Activated CD8-positive, alpha-beta memory T cell treated with anti-CD3 and anti-CD28 coated beads, Interleukin-2, amount 50 U/mL, for 1 hour (primary cell): ENCODE results near the gene ARID1B.

Experiments
- DNase-seq: peaks from one replicate; pipeline ENCODE4 v3.0.0-alpha.2; 2020; ENCODE audit errors: extremely low read depth

ARID1B gene

DNA sequence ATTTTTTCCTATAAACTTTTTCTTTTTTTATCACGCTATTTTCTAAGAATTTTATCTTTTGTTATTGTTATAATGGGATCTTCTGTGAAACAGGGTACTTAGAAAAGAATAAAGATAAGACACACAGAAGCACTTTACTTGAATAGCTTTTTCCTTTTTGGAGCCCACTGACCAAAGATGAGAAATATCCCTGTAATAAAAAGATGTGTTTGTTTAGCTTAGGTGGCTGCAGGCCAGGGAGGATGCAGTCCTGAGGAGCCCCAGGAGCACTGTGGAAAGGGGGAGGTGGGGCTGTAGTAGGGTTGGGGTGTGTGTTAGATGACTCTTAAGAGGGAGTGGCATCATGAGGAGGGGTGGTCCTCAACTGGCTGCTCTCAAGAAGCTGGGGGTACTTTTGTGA, 128.6 kb downstream of the ARID1B start:
- no peak for DNase-seq

DNA sequence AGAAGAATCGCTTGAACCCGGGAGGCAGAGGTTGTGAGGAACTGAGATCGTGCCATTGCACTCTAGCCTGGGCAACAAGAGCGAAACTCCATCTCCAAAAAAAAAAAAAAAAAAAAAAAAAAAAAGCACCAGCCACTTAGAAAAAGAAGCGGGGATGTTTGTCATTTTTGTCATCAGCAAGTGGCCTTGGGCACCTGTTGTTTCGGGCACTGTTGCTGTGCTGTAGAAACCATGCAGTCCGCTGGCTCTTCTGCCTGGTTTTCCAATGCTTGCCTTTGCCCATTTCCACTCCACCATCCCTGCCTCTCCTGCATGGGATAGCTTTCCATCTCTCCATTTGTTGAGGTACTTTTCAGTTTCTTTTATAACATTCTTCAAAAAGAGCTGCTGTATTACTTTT, 129.3 kb downstream of the ARID1B start:
- no peak for DNase-seq

- no peak for DNase-seq
Observed at GRCh38 chr6:156909212-156910010, 132.2 kb downstream of the ARID1B start.

GRCh38 chr6:156910011-156910334, 132.8 kb downstream of the ARID1B start:
- DNase-seq: no peak

DNA sequence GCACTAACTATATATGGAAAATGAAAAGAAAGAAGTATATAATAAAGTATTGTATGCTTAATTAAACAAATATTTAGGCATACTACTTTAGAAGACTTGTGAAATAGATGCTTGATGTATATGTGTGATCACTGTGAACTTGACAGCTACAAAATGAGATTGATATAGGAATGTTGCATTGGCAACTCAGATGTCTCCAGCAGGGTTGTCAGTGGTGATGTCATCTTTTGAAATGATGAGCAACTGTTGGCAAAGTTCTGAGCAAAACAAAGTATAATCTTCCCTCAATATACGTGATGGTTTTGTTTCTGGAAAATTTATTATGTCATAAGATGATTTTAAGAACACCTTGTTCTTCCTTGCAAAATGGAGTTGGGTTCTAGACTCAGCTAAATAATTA, 133.8 kb downstream of the ARID1B start:
- no peak for DNase-seq

DNA sequence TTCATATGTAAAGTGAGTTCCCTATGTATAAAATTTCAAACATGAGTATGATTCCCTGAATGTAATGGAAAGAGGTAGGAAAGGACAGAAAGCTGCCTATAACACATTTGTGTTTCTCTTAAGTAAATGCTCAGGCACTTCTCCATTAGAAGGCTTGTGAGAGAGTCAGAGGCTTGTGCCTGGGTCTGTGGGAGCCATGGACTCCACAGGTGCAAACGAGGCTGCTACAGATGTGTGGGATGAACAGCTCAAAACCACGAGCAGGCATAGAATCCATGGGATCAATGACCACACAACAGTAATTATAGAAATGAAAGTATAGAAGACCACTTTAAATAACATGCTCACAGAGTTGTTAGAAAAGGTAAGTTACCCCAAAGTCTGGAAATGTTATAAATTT, 134.4 kb downstream of the ARID1B start:
- DNase-seq: no peak

- DNase-seq: no peak
Observed at GRCh38 chr6:156912431-156912830, 135.3 kb downstream of the ARID1B start.

DNA sequence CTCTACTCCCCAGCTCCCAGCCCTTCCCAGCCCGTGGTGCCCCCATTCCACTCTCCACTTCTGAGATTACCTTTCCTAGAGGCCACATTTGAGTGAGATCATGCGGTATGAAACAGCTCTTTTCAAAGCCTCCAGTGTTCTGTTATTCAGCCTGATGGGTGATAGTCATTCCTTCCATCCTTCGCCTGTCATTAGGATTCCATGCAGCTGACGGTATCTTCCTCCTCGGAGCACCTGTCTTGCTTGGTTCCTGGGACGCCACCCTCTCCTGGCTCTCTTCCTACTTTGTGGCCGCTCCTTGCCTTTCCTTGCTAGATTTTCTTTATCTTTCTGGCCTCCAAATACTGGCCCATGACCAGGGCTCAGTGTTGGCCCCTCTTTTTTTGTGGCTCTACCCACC, 137.0 kb downstream of the ARID1B start:
- DNase-seq: no peak

GRCh38 chr6:156916130-156916801, 139.1 kb downstream of the ARID1B start:
- no peak for DNase-seq

GRCh38 chr6:156917213-156917612, 140.0 kb downstream of the ARID1B start:
- DNase-seq: no peak

GRCh38 chr6:156918647-156919046, 141.5 kb downstream of the ARID1B start:
- no peak for DNase-seq

GRCh38 chr6:156919370-156919769, 142.2 kb downstream of the ARID1B start:
- no peak for DNase-seq

DNA sequence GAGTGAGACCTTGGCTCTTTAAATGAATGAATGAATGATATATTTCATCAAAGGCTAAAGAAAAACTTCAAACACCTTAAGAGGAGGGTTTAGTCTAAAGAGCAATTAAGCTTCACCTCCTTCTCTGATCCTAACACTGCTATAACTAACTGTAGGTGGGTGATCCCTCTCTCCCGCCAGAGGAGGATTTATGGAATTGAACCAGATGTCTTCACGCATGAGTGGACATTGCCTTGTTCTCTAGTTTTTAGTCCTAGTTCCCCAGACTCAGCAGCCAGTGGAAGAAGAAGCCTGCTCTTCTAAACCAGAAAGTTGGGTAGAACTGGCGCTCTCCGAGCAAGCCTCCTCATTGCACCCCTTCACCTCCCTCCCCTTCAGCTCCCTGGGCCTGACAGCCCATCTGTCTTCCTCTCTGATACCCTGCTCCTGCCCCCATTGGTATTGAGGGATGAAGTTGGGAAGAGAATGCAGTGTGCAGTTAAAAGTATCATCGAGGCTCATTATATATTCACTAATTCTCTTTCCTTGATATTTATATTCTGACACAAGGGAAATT, 142.7 kb downstream of the ARID1B start:
- DNase-seq: no peak

- no peak for DNase-seq
Observed at GRCh38 chr6:156924246-156924645, 147.1 kb downstream of the ARID1B start.

GRCh38 chr6:156925026-156925425, 147.8 kb downstream of the ARID1B start:
- no peak for DNase-seq

DNA sequence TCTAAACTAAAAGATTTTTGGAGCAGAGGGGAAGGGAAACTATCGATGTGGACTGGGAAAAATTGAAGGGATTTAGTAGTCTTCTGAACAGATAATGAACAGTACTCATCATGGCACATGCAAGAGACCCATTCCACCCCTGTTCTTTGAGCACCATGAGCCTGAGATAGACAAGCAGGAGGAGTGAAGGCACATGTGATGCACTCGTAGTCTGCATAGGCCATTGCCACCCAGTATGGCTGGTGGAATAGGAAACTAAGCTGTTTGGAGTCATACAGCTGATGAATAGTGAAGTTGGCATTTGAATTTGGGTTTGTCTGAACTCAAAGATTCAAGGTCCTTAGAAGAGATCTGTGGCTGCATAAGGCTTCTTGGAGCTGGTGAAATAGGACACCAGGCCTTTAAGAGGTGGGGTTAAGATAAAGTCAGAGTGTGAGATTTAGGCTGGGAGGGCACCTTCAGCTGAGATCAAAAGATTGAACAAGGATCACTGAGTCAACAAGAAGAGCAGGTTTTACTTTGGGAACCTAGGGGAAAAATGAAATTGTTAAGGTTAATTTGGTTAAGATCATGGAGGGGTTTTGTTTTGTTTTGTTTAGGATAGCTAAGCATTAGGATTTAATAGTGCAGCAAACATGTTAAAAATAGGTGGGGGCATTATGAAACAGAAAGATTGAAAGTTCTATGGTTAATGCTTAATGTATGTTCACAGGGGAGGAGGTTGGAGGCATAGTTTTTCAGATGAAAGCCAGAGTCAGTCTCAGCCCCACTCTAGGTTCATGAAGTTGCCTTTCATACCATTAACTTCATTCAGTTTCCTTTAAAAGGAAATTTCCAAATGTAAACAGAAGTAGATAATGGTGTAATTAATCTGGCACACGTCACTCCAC, 148.8 kb downstream of the ARID1B start:
- no peak for DNase-seq

GRCh38 chr6:156928126-156928525, 150.9 kb downstream of the ARID1B start:
- no peak for DNase-seq

GRCh38 chr6:156928972-156929371, 151.8 kb downstream of the ARID1B start:
- no peak for DNase-seq

DNA sequence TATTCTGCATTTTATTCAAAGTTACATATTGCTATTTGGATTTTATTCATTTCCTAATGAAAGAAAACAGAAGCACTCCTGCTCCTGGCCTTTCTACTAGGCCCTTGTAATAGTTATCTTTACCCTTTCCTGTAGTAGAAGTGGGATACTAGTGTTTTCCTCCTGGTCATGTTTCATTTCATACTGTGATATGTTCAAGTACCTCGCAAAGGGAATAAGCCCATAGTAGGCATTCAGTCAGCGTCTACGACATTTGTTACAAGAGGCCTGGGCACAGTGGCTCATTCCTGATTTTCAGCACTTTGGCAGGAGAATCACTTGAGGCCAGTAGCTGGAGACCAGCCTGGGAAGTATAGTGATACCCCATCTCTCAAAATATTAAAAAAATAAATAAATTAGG, 154.1 kb downstream of the ARID1B start:
- no peak for DNase-seq

DNA sequence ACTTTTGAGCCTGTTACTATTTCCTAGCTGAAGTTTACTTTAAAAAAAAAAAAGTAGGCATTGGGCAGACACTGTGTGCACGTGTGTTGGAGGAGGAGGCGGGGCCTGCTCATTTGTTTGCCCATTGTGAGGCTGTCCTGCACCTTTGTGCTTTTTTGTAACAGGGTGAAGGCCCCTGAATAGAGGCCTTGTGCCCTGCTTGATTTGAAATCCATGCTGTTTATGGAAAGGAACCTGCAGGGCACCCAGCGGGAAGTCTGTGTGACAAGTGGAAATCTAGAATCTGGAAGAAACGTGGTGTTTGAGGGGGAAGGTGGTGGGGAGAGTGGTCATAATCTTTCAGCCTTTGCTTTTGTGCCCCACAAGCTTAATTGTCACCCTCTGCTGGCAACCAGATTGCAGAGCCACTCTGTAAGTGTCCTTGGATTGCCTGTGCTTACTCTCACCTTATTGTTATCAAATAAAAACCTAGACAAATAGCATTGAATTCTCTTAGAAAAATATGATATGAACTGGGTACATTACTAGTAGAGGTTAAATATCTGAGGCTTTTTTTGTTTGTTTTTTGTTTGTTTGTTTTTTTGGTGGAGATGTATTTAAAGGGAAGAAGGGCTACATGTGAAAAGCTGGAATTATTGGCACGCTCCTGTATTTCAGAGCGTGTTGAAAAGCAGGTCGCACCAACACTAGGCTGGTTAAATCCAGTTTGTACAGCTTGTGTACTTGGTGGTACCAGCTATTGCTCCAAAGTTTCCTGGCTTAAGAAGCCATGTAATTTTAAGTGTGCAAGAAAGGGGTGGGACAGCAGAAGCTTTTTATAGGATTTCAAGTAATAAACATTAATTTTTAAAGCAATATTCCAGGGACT, 156.3 kb downstream of the ARID1B start:
- no peak for DNase-seq

DNA sequence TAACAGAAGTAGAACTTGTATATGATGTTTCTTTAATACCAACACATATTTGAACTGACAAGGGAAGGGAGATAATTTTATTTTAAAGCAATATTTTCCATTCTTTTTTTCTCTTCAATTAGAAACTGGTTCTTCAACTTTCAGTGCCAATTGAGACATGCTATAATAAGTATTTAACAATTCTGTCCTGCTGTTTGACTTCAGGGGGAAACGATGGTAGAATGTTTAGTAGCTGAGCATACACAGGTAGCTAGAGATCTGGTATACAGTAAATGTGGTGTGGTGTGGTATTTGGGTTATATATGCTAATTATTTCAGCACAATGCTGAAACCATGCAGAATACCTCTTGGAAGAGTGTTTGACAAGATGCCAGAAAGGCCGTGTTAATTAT, 156.9 kb downstream of the ARID1B start:
- DNase-seq: no peak
